Neural progenitor cell (in vitro differentiated cells): Measurements from ENCODE around the gene ITGA8.

Experiments
- CTCF ChIP-seq: fragments of 200-600 bp; sonication (generic); IDR thresholded peaks from 2 replicates; pipeline ENCODE4 v1.5.1; 2017; ENCODE audit warnings: antibody characterized with exemption, mild to moderate bottlenecking
- EZH2 ChIP-seq: fragments of 200-600 bp; sonication (generic); IDR thresholded peaks from 2 replicates; pipeline ENCODE4 v1.6.1; 2017; ENCODE audit warnings: antibody characterized with exemption, mild to moderate bottlenecking, moderate library complexity

GRCh38 chr10:15476337-15476736, 243.4 kb downstream of the ITGA8 start:
- no peak for TF ChIP-seq EZH2
- no peak for TF ChIP-seq CTCF
